ENCODE measurements around the gene KCTD5.
"Not testable (repeated sequence)": the region's sequence is repeated elsewhere in the genome, so short reads cannot be mapped to it uniquely, and the experiment has no call there.

Gene KCTD5

DNA sequence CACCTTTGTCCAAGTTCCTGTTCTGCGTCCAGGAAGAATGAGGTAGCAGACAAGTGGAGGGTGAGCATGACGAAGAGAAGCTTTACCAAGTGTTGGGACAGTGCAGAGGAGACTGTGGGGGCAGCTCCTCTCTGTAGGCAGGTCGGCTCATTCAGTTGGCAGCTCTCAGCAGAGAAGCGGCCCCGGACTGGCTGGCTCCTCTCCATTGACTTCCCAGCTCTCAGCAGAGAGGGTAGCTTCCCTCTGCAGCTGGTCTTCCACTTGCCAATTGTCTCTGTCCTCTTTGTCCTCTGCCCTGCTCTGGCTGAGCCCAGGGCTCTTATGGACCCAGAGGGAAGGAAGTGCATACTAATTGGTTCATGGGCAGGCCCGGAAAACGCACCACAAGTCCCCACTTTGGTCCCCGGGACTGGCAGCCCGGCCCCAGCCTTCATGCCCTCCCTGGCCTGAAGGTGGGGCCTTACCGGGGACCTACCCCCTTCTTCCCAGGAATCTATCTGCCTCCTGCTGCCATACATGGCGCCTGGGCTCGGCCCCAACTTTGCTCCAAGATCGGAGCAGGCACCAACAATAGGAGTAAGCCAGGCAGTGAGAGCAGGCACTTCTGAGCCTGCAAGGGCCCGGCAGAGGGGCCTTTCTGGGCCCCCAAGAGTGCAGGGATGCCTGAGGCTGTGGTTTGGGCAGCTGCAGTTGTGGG is 10.1 kb downstream of the KCTD5 start:
- TF ChIP-seq, protein P1, sequence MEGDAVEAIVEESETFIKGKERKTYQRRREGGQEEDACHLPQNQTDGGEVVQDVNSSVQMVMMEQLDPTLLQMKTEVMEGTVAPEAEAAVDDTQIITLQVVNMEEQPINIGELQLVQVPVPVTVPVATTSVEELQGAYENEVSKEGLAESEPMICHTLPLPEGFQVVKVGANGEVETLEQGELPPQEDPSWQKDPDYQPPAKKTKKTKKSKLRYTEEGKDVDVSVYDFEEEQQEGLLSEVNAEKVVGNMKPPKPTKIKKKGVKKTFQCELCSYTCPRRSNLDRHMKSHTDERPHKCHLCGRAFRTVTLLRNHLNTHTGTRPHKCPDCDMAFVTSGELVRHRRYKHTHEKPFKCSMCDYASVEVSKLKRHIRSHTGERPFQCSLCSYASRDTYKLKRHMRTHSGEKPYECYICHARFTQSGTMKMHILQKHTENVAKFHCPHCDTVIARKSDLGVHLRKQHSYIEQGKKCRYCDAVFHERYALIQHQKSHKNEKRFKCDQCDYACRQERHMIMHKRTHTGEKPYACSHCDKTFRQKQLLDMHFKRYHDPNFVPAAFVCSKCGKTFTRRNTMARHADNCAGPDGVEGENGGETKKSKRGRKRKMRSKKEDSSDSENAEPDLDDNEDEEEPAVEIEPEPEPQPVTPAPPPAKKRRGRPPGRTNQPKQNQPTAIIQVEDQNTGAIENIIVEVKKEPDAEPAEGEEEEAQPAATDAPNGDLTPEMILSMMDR (IDR thresholded peaks at IDR 0.05; ENCODE audit: low read length, missing control alignments): no peak
- DNase-seq (ENCODE audit: low read depth): no peak
- H3K4me3 ChIP-seq (replicated peaks; ENCODE audit: low read depth, low read length): no peak overlapping the region

DNA sequence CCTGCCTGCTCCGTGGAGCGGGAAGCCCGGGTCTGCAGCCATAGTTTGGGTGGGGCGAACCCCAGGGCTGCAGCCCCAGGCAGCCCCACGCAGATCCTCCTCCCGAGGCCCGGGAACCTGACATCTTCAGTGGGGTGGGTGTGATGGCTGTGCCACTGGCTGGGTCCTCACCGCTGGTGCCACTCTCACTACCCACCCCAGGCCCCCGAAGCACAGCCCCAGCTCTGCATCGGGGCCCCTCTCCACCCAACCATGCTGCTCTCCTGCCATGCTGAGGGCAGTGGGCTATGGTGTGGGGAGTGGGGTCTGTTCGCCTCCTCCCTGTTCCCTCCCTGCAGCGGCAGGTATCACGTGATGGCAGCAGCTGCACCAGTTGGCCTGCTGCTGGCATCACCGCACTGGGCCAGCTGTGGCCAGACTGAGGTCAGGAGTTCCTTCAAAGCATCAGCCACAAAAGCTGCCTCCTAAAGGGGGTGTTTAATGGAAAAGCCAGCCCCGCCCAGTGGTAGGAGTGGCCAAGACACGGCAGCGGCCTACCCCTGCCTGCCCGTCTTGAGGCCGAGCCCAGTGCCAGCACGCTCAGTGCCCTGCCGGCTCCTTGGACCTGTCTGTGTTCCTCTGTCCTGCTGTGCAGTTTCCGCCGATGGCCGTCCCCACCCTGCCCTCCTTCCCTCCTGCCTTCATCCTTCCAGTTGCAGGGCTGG is 10.8 kb downstream of the KCTD5 start:
- H3K4me3 ChIP-seq (replicated peaks; ENCODE audit: low read depth, low read length): no peak overlapping the region
- DNase-seq (ENCODE audit: low read depth): no peak

DNA sequence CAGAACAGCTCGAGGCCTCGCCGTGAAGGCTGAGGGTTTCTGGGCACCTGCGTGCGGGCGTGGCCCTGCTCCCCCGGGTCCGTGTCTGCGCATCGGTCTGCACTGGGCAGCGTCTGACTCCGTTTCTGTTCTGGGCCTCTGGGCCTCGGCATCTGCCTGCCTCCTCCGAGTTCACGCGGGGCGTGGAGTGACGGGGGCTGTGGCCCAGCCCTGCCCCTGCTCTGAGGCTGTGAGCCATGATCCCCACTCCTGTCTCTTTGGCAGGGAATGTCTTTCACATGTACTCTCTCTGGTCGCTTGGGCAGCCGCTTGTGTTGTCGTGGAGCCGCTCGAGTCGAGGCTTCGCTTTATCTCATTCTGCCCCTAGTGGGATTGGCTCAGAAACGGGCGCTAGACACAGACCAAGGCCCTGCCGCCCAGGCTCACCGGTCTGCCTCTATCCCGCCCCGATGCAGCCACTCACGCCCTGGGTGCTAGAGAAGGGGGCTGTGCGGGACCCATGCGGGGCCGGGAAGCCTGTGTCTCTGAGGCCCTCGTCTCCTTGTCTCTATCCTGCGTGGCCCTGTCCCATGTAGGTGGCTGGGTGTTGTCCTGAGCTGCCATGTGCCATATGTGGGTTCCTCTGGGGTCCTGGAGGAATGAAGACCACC is 14.4 kb downstream of the KCTD5 start:
- H3K4me3 ChIP-seq (replicated peaks; ENCODE audit: low read depth, low read length); DNase-seq (ENCODE audit: low read depth): not testable (repeated sequence)

More for the DNA sequence above, 10.8 kb downstream of the KCTD5 start:
- TF ChIP-seq, protein P1 (IDR thresholded peaks at IDR 0.05; ENCODE audit: low read length, missing control alignments): no peak

DNA sequence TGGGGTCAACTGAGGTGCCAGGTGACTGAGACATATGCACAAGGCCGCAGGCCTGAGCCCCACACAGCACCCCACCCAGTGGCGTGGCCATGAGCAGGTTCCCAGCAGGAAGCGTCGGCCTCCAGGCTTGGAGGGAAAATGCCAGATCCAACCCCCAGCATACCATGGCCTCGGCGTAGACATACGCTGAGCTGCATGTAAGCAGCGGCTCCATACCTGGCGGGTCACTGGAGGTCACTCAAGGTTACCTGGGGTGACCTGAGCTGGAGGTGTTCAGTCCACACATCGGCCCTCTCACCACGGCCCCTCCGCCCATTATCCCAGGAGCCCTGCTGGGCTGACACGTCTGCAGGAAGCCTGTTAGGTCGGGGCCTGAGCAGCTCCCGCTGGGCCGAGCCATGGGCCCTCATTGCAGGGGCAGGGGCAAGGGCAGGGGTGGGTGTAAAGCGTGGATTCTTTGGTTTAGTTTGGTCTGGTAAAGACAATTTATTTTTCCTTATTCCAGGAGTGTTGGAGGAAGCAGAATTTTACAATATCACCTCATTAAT is 15.2 kb downstream of the KCTD5 start:
- H3K4me3 ChIP-seq (replicated peaks; ENCODE audit: low read depth, low read length): no peak overlapping the region
- no peak for DNase-seq (ENCODE audit: low read depth)
- TF ChIP-seq, protein P1 (IDR thresholded peaks at IDR 0.05; ENCODE audit: low read length, missing control alignments): no peak

DNA sequence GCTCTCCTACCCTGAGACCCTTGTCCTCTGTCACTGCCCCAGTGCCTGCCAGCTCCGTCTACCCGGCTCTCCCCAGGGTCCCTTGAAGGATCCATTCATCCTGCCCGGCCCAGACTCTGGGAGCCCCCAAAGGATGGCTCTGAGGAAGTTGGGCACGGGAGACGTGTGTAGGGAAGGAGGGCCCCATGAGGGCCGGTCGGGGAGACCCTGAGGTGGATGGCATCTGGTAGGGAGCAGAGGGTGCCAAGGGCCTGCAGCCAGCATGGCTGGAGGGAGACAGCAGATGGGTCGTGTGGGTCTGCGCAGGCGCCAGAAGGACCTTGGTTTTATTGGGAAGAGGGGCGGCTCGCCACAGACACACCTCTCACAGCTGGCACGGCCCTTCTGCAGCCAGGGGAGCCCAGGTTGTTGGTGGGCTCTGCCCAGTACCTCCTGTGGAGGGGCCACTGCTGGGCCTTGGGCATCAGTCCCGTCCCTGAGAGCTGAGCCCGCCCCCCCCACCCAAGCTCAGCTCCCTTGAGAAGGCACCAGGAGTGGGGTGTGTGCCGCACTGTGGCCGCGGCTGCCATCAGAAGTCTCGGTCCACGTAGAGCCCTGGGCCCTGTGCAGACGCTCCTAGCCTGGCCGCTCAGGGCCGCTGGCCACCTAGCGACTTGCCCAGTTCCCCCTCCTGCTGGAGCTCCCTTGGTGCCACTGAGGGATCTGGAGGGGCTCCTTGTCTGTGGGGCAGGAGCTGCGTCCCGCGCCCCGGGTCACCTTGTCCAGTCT is 16.0 kb downstream of the KCTD5 start:
- DNase-seq (ENCODE audit: low read depth): no peak
- TF ChIP-seq, protein P1 (IDR thresholded peaks at IDR 0.05; ENCODE audit: low read length, missing control alignments): no peak
- H3K4me3 ChIP-seq (replicated peaks; ENCODE audit: low read depth, low read length): no peak overlapping the region

DNA sequence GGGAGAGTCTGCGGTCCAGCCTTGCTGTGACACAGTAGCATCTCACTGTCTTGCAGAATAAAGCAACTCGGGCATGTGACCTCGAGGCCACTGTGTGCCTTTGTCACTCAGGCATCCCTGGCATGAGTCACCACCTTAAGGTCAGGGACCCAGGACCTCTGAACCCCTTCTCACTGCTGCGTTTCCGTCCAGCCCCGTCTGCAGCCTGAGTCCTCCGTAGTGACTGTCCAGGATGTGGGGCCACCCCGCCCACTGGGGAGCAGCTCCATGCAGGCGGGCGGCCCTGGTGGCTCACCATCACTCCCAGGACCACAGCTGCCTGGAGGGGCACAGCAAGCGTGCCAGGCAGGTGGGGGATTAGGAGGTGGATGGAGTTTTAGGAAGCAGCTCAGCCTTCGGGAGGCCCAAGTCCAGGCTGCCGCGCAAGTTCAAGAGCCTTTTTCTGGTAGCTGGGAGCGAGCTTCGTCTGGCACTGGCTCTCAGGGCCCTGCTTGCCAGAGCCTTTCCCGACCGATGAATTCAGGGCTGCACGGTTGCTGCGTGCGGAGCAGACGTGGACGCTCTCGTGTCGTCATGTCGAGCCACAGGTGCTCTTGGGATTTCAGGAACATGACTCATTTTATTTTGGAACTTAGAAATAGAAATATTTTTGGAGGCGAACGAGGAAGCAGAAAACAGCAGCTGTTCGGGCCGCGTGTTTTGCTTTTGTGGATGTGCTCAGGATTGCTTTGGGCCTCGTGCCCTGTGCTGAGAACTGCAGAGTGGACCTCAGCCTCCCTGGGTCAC is 16.8 kb downstream of the KCTD5 start:
- TF ChIP-seq, protein P1 (IDR thresholded peaks at IDR 0.05; ENCODE audit: low read length, missing control alignments): no peak
- no peak overlapping the region for H3K4me3 ChIP-seq (replicated peaks; ENCODE audit: low read depth, low read length)
- no peak for DNase-seq (ENCODE audit: low read depth)

All from fibroblast of pulmonary artery (primary cell).